Mesodermal cell (in vitro differentiated cells): ENCODE results near the gene VWA5B1.

Source experiments
- H3K27ac ChIP-seq: 2 replicates; pipeline ENCODE4 v1.7.0; 2013; ENCODE audit warnings: mild to moderate bottlenecking, low read depth, low read length, moderate library complexity; ENCODE audit not compliant: severe bottlenecking
- H3K36me3 ChIP-seq: 2 replicates; pipeline ENCODE4 v1.7.1; 2013; ENCODE audit warnings: mild to moderate bottlenecking, low read length, moderate library complexity; ENCODE audit not compliant: control insufficient read depth, insufficient read depth
- H3K4me1 ChIP-seq: one replicate; pipeline ENCODE4 v1.7.1; 2013; ENCODE audit warnings: mild to moderate bottlenecking, low read length; ENCODE audit not compliant: insufficient read depth, control insufficient read depth, poor library complexity, severe bottlenecking
- H3K4me3 ChIP-seq: 2 replicates; pipeline ENCODE4 v1.7.0; 2013; ENCODE audit warnings: low read length, control low read depth, mild to moderate bottlenecking; ENCODE audit not compliant: insufficient read depth, poor library complexity, severe bottlenecking; ENCODE audit errors: extremely low read depth
- H3K9me3 ChIP-seq: 2 replicates; pipeline ENCODE4 v1.7.1; 2013; ENCODE audit warnings: mild to moderate bottlenecking, low read length, moderate library complexity; ENCODE audit not compliant: control insufficient read depth
- WGBS, 2 experiments: methylation state at CpG; one replicate each; pipeline ENCODE4 v1.1.5; 2013; ENCODE audit warnings: missing lambda C conversion rate in 2 of 2; ENCODE audit not compliant: insufficient coverage in 2 of 2; 5-methylcytosine and 5-hydroxymethylcytosine counted together

The VWA5B1 gene

GRCh38 chr1:20322825-20323612, 32.3 kb downstream of the VWA5B1 start:
- H3K4me1 ChIP-seq = peaks cover 15% of the 10 kb centered on the region
- H3K27ac ChIP-seq = no peak overlapping the region
- no peak overlapping the region for H3K4me3 ChIP-seq
- 91 to 93% methylated on average over 18 to 22 of the region's 23 CpGs for WGBS, 2 experiments
- H3K36me3 ChIP-seq = no peaks in the 10 kb centered on the region
- no peaks in the 10 kb centered on the region for H3K9me3 ChIP-seq

GRCh38 chr1:20323613-20323920, 32.9 kb downstream of the VWA5B1 start:
- Histone ChIP-seq H3K27ac (no peak overlapping the region), H3K9me3 (no peaks in the 10 kb centered on the region), H3K36me3 (no peaks in the 10 kb centered on the region), H3K4me3 (no peak overlapping the region), H3K4me1 (peaks cover 13% of the 10 kb centered on the region)
- 92 to 94% methylated on average over 2 of the region's 3 CpGs for WGBS, 2 experiments

- Histone ChIP-seq H3K9me3 (no peaks in the 10 kb centered on the region), H3K4me3 (no peak overlapping the region), H3K36me3 (no peaks in the 10 kb centered on the region), H3K4me1 (peaks cover 7% of the 10 kb centered on the region), H3K27ac (no peak overlapping the region)
- 85 to 89% methylated on average over 8 of the region's 8 CpGs for WGBS, 2 experiments
Observed at GRCh38 chr1:20324704-20325406, 34.2 kb downstream of the VWA5B1 start.

- no peaks in the 10 kb centered on the region for H3K9me3 ChIP-seq
- H3K4me1 ChIP-seq = peaks cover 7% of the 10 kb centered on the region
- H3K36me3 ChIP-seq = no peaks in the 10 kb centered on the region
- WGBS, 2 experiments = 44 to 93% methylated on average over 1 to 2 of the region's 3 CpGs
- H3K4me3 ChIP-seq = no peak overlapping the region
- H3K27ac ChIP-seq = no peak overlapping the region
Observed at GRCh38 chr1:20325407-20325843, 34.8 kb downstream of the VWA5B1 start.

GRCh38 chr1:20325844-20326420, 35.3 kb downstream of the VWA5B1 start:
- Histone ChIP-seq H3K4me1 (peaks cover 7% of the 10 kb centered on the region), H3K27ac (no peak overlapping the region), H3K4me3 (no peak overlapping the region), H3K36me3 (no peaks in the 10 kb centered on the region), H3K9me3 (no peaks in the 10 kb centered on the region)
- WGBS, 2 experiments = 71 to 83% methylated on average over 2 to 3 of the region's 3 CpGs

- Histone ChIP-seq H3K4me3 (no peak overlapping the region), H3K36me3 (no peaks in the 10 kb centered on the region), H3K9me3 (no peaks in the 10 kb centered on the region), H3K4me1 (no peaks in the 10 kb centered on the region), H3K27ac (no peak overlapping the region)
- 71 to 93% methylated on average over 2 to 5 of the region's 6 CpGs for whole genome bisulfite sequencing, 2 experiments
Observed at GRCh38 chr1:20327467-20327866, 36.8 kb downstream of the VWA5B1 start.

GRCh38 chr1:20328201-20328600, 37.5 kb downstream of the VWA5B1 start:
- Histone ChIP-seq H3K36me3 (no peaks in the 10 kb centered on the region), H3K9me3 (no peaks in the 10 kb centered on the region), H3K4me1 (no peaks in the 10 kb centered on the region), H3K4me3 (no peak overlapping the region), H3K27ac (no peak overlapping the region)
- WGBS, 2 experiments = 79 to 90% methylated on average over 7 of the region's 7 CpGs

GRCh38 chr1:20329793-20330542, 39.3 kb downstream of the VWA5B1 start:
- 89 to 92% methylated on average over 13 to 14 of the region's 14 CpGs for WGBS, 2 experiments
- no peaks in the 10 kb centered on the region for H3K36me3 ChIP-seq
- no peak overlapping the region for H3K27ac ChIP-seq

GRCh38 chr1:20334103-20334502, 43.4 kb downstream of the VWA5B1 start:
- no peak overlapping the region for H3K4me3 ChIP-seq
- H3K27ac ChIP-seq = no peak overlapping the region
- H3K4me1 ChIP-seq = no peaks in the 10 kb centered on the region
- H3K36me3 ChIP-seq = no peaks in the 10 kb centered on the region
- 60 to 93% methylated on average over 2 of the region's 5 CpGs for WGBS, 2 experiments
- H3K9me3 ChIP-seq = no peaks in the 10 kb centered on the region

More at GRCh38 chr1:20329793-20330542, 39.3 kb downstream of the VWA5B1 start:
- Histone ChIP-seq H3K4me1 (no peaks in the 10 kb centered on the region), H3K9me3 (no peaks in the 10 kb centered on the region), H3K4me3 (no peak overlapping the region)

GRCh38 chr1:20336105-20336605, 45.5 kb downstream of the VWA5B1 start:
- Histone ChIP-seq H3K27ac (no peak overlapping the region), H3K4me3 (no peak overlapping the region), H3K36me3 (no peaks in the 10 kb centered on the region), H3K9me3 (no peaks in the 10 kb centered on the region), H3K4me1 (no peaks in the 10 kb centered on the region)
- WGBS, 2 experiments = 92 to 94% methylated on average over 10 to 12 of the region's 13 CpGs
